GM18519 (cell line): ENCODE data around the gene PDRG1.

Experiments used
- ATAC-seq: cut with Tn5 transposase; IDR thresholded peaks from one replicate; pipeline ENCODE4 v1.9.1; 2021; ENCODE audit warnings: mild to moderate bottlenecking, moderate library complexity; ENCODE audit not compliant: unreplicated experiment, low FRiP score

PDRG1 gene

DNA sequence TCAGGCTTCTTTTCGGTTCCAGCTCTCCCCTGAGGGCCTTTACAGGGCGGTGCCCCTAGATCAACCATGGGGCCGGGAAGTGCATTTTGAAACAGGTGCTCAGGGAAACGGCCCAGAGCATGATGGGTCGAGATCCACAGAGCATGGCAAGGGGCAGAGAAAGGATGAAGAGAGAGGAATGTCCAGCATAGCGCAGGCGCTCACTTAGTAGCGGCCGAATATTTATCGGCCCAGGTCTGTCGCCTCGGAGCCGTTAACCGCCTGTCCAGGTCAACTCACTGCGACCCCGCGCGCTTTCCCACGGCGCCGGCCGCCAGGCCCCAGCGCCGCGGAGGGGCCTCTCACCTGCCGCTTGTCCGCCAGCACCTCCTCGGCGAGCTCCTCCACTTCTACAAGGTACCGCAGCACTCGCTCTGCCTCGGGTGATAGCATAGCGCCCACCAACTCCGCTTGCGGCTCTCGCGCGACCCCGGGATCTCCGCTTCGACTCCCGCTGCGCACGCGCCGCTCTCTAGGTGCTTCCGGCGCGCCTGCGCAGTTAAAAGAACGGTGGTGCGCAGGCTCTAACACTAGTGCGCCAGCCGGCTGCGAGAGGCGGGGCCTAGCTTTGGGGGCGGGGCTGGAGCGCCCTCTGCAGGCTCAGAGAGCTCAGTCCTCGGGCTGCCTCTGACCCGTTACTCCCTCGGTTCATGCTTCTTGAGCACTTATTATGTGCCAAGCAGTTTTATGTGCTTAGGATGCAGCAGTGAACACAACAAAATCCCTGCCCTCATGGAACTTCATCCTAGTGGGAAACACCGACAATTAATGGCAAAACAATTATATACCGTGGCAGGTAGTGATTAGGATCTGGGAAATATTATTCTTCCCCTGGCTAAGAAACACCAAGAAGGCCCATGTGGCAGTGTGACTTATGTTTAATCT lies at the start of gene PDRG1:
Gene PDRG1 (minus strand): TSS at position 517 of the 924 bp plus-strand sequence. CDS start 85 bp downstream, at position 432.
- peak; percentile 87 for ATAC-seq

- no peak for ATAC-seq
Measured at GRCh38 chr20:31998246-31998645, 46.4 kb upstream of the PDRG1 start.

GRCh38 chr20:31996996-31997395 lies 45.1 kb upstream of the PDRG1 start:
- no peak for ATAC-seq

DNA sequence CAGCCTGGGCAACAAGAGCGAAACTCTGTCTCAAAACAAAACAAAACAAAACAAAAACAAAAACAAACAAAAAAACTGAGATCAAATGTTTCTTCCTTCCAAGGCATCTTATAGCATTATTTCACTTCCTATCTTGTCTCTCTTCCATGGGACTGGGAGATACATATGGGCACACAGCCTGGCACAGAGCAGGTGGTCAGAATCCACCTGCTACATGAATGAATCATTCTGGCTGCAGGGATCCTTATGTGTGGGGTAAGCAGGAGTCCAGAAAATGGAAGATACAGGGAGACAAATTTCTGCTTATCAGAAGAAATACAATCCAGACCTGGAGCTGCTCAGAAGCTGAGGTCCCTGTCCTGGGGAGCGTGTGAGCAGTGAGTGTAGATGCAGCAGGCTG lies 40.2 kb upstream of the PDRG1 start:
- ATAC-seq: no peak

- ATAC-seq: no peak
Measured at GRCh38 chr20:31991339-31991705, 39.5 kb upstream of the PDRG1 start.

DNA sequence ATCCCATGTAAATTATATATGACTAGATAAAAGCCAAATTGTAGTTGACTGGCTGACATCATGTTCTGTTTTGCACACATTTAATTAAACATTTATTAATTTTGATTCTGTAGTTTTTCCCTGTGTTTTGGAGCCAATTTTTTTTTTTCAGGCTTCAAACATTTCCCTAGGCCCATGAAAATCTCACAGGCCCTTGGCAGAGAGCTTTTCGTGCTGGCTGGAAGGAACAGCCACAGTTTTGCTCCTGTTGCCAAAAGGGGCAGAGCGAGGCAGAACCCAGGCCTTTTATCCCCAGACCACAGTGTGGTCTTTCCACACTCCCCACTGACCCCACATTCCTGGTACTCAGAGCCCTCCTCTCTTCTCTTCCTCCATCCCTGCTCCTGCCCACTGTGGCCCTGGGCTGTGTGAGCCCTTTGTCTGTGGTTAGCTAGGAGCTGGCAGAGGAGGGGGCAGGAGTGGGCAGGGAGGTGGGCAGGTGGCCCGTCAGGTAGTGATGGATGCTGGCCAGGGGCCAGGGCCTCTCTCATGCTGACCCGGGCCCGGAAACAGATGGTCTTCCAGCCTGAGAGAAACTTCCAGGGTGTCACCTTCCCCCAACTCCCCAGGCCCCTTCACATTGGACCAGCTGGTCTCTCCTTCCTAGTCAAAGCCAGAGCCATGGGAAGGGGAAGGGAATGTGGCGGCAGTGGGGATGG lies 38.9 kb upstream of the PDRG1 start:
- no peak for ATAC-seq

DNA sequence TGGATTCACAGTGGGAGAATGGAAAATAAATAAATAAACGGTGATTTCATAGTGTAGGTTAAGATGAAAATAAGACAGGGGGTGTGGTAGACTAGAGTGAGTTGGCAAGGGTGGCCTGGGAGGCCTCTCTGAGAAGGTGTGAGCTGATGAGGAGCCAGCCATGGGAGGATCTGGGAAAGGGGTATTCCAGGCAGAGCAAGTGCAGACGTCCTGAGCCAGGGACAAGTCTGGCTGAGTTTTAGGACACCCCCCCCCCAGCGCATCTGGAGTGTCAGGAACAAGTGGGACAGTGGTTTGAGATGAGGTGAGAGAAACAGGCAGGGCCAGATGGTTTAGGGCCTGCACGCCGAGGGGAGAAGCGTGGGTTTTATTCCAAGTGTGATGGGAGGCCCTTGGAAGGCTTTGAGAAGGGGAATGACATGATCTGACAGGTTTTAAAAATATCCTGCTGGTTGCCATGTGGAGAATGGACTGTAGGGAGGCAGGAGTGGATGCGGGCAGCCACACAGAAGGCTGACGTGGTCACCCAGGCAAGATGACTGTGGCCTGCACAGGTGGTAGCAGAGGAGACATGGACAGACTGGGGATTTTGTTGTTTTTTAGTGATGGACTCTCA lies 37.3 kb upstream of the PDRG1 start:
- no peak for ATAC-seq

DNA sequence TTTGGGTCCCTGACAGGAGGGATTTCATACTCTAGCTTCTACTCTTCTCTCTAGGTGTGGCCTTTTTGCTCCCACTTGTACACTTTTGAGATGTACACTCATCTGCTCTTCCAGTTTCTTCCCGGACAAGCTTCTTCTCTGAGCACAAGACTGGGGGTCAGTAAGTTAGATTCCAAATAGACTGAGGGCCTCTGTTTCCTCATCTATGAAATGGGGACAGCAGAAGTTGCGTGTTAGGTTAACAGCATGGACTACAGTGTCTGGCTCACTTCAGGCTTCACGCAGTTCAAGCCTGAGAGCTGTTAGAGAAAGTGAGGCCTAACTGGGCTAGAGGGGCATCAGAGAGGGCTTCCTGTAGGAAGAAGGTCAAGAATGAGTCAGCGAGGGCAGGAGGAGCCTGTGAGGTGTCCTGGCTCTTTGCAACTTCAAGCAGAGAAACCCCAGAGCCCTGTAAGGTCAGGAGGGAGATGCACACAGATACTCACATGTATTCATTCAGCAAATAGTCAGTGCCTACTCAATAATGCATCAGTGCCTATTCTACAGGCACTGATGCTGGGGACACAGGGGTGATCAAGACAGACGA lies 36.7 kb upstream of the PDRG1 start:
- ATAC-seq: no peak

- ATAC-seq: no peak
Measured at GRCh38 chr20:31987744-31988143, 35.9 kb upstream of the PDRG1 start.

- no peak for ATAC-seq
Measured at GRCh38 chr20:31984981-31985471, 33.2 kb upstream of the PDRG1 start.

DNA sequence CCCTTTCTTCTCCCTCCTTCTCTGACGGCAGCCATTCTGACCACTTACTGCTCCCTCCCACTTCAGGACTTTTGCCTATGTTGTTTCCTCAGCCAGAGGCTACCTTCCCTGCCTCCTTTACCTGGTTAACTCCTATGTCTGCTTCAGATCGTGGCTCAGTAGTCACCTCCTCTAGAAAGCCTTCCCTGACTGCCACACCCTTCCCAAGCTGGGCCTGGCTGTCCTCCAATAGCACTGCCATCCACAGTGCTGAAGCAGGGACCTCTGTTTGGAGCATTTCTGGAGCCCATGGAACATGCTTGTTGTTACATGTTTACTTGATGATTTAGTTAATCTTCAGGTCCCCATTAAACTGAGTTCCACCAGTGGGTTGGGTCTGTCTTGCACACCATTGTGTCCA lies 29.9 kb upstream of the PDRG1 start:
- no peak for ATAC-seq

DNA sequence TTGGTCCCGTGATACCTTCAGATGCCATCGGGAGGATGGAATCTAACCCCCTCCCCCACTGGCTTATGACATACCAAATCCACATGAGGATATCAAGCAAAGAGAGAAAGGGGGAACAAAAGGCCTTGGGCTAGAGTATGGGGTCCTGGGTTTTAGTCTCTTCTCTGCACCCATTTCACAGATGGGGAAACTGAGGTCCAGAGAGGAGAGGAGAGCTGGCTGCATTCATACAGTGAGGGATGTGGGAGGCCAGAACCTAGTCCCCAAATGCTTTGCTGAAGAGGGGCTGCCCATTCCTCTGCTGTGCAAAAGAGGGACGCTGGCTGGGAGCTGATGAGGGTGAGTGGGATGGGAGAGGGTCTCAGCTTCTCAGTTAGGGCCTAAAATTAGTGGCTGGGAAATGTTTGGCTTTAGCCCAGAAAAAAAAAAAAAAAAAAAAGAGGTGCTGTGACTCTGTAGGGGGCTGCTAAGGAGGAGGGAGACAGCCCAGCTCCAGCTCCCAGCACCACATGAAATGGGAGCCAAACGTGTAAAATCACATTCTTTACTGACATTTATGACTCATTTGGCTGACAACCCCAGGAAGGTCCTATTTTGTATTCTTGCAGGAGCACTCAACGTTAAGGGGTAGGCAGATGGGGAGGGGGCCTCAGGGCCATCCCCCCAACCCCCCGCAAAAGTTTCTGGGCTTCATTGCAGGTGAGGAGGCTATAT lies 28.0 kb upstream of the PDRG1 start:
- no peak for ATAC-seq

- ATAC-seq: no peak
Measured at GRCh38 chr20:31977080-31977479, 25.2 kb upstream of the PDRG1 start.

GRCh38 chr20:31975874-31976273 lies 24.0 kb upstream of the PDRG1 start:
- no peak for ATAC-seq

DNA sequence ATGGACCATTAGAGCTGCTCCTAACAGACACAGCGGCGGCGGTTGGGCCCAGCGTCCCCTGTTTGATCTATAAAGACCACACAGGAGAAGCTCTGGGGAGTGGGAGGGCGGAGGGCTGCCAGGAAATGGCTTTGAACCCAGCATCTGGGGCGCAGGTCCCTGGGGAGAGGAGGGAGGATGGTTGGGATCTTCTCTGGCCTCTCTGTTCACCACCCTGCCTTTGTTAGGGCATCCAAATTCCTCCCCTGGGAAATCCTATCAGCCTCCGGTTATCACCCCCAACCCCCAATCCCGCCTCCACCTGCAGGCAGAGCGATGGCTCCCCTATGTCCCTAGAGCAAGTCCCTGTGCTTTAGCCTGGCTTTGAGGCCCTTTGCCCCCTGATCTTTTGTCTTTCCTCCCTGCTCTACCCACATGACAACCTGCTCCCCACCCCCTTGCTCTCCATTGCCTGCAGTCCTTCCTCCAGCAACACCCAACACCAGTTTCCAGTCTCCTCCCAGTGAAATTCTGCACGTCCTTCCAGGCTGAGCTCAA lies 23.2 kb upstream of the PDRG1 start:
- ATAC-seq: no peak

DNA sequence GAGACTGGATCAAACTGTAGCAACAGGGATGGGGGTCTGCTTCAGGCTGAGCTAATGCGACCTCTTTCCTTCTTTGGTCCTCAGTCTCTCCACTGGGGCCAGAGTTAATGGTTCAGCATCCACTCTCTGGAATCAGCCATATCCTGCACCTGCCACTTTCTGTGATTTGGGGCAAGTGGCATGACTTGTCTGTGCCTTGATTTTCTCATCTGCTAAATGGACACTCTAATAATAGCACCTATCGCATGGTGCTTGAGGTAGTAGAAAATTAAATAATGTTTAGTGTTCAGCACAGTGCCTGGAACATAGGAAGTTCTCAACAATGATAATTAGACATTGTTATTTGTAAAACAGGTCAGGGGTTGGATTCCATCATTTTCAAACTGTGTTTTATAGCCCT lies 22.4 kb upstream of the PDRG1 start:
- no peak for ATAC-seq

GRCh38 chr20:31972471-31973021 lies 20.7 kb upstream of the PDRG1 start:
- ATAC-seq: no peak

DNA sequence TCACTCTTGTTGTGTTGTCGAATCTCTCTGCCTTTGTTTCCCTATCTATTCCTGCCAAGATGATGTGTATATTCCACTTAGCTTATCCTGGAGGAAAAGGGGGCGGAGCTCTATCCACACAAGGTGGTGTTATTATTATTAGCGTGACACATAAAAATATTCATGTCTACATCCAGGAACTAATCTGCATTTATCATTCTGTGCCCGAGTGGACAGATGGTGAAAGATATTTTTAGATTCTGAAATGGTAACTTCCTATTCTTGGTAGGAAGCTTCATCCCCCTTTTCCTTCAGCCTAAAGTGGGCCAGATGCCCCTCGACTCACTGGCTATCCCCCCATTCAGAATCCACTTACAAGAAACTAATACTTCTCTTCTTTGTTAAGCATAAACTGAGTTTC lies 18.1 kb upstream of the PDRG1 start:
- no peak for ATAC-seq

DNA sequence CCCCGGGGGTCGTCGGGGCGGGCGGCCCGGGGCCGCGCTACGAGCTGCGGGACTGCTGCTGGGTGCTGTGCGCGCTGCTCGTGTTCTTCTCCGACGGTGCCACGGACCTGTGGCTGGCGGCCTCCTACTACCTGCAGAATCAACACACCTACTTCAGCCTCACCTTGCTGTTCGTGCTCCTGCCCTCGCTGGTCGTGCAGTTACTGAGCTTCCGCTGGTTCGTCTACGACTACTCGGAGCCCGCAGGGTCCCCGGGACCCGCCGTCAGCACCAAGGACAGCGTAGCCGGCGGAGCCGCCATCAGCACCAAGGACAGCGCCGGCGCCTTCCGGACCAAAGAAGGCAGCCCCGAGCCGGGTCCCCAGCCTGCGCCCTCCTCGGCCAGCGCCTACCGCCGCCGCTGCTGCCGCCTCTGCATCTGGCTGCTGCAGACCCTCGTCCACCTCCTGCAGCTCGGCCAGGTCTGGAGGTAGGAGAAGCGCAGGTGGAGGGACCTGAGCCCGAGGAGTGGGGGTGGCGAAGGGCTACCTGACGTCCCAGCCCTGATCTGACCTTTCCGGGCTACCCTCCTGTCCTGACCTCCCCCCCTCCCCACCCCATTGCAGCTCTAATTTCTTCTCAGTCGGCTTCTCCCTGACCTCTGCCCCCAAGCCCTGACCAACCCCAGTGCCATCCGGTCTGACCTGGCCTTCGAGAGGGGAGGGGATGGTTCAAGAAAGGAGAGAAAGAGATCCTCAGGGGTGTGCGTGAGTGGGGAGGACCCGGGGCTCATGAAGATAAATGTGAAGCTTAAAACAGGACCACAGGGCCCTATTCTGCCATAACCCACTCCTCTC lies 16.7 kb upstream of the PDRG1 start:
- ATAC-seq: peak; percentile 46
